CD4-positive, alpha-beta T cell (primary cell): ENCODE results near the gene ARID1B. TPM values are rescaled to one million over a fixed set of nuclear protein-coding genes. Genes with fewer than 3 reads are reported as not detected.

Experiments used
- ATAC-seq: fragments of 200-7000 bp; cut with Tn5 transposase; one replicate; pipeline ENCODE4 v1.10.0; 2022; ENCODE audit warnings: mild to moderate bottlenecking; ENCODE audit not compliant: poor library complexity
- CTCF ChIA-PET: fragments of 350-600 bp; sonication (Branson Sonifier 250); formaldehyde crosslinking; loops from one replicate; lab custom pipeline; 2021; ENCODE audit warnings: antibody characterized with exemption, inconsistent platforms; lab: Charles Lee
- POLR2A ChIA-PET: fragments of 350-600 bp; sonication (Branson Sonifier 250); formaldehyde crosslinking; loops from one replicate; lab custom pipeline; 2021; ENCODE audit warnings: antibody characterized with exemption, inconsistent platforms; lab: Charles Lee
- DNase-seq, 14 experiments: peaks; one replicate each; pipeline ENCODE4 v3.0.0-alpha.2; 2013 to 2020; ENCODE audit warnings: mixed read lengths in 2 of 14
- H3K27ac ChIP-seq, 2 donors: one replicate each; pipeline versions ENCODE4 v1.5.1 to v1.7.0; 2013; ENCODE audit warnings: low read length in 2 of 2, low read depth in 1 of 2, mild to moderate bottlenecking in 1 of 2
- H3K27me3 ChIP-seq, 2 experiments: 1 replicate in 1 of 2; 2 replicates in 1 of 2; pipeline versions ENCODE4 v1.6.1 to v1.7.0; 2013; ENCODE audit warnings: low read length in 2 of 2, control low read depth in 1 of 2, mild to moderate bottlenecking in 1 of 2, moderate library complexity in 1 of 2; ENCODE audit not compliant: insufficient read depth in 2 of 2, control insufficient read depth in 1 of 2
- H3K36me3 ChIP-seq: one replicate; pipeline ENCODE4 v1.6.1; 2013; ENCODE audit warnings: low read length, control low read depth; ENCODE audit not compliant: insufficient read depth
- H3K4me1 ChIP-seq: one replicate; pipeline ENCODE4 v1.6.1; 2013; ENCODE audit warnings: low read length, control low read depth; ENCODE audit not compliant: insufficient read depth
- H3K4me3 ChIP-seq: one replicate; pipeline ENCODE4 v1.5.1; 2013; ENCODE audit warnings: mild to moderate bottlenecking, low read length, moderate library complexity
- H3K9me3 ChIP-seq, 2 experiments: 1 replicate in 1 of 2; 2 replicates in 1 of 2; pipeline versions ENCODE4 v1.6.1 to v1.7.0; 2013; ENCODE audit warnings: low read length in 2 of 2, mild to moderate bottlenecking in 2 of 2, control low read depth in 1 of 2, moderate library complexity in 1 of 2; ENCODE audit not compliant: control insufficient read depth in 1 of 2, insufficient read depth in 1 of 2
- H3K27ac Mint-ChIP-seq: one replicate; pipeline ENCODE4 v1.8.0; 2020; ENCODE audit warnings: mixed read lengths
- H3K27me3 Mint-ChIP-seq: one replicate; pipeline ENCODE4 v1.8.0; 2021; ENCODE audit warnings: mixed read lengths
- H3K36me3 Mint-ChIP-seq: one replicate; pipeline ENCODE4 v1.8.0; 2021; ENCODE audit warnings: low read depth, mixed read lengths
- H3K4me1 Mint-ChIP-seq: one replicate; pipeline ENCODE4 v1.8.0; 2021; ENCODE audit warnings: low read depth, mixed read lengths
- H3K4me3 Mint-ChIP-seq: one replicate; pipeline ENCODE4 v1.8.0; 2020; ENCODE audit warnings: mild to moderate bottlenecking, mixed read lengths
- H3K9me3 Mint-ChIP-seq: one replicate; pipeline ENCODE4 v1.8.0; 2020; ENCODE audit warnings: mixed read lengths
- intact Hi-C, 2 experiments: fragments of 100-400 bp; cut with DNase I in 1 of 2; cut with micrococcal nuclease in 1 of 2; formaldehyde crosslinking; loops; one replicate each; pipeline versions ENCODE4 v1.15.1 to v1.9.0; 2023 to 2025; cut with DNase I, micrococcal nuclease
- total RNA-seq, 174 experiments: library from RNA in 2 of 174; stranded (reverse) in 2 of 174; gene quantifications; one replicate each; pipeline ENCODE4 v1.2.3 and lab custom pipeline; 2021 to 2026
- TF ChIP-seq, protein P1 (sequence below): fragments of 200-600 bp; IDR thresholded peaks from one replicate; pipeline ENCODE4 v1.8.0; 2022; ENCODE audit warnings: antibody characterized with exemption, mild to moderate bottlenecking

Gene ARID1B
- total RNA-seq, 2 experiments from 2014 or later = 120 to 125 TPM

DNA sequence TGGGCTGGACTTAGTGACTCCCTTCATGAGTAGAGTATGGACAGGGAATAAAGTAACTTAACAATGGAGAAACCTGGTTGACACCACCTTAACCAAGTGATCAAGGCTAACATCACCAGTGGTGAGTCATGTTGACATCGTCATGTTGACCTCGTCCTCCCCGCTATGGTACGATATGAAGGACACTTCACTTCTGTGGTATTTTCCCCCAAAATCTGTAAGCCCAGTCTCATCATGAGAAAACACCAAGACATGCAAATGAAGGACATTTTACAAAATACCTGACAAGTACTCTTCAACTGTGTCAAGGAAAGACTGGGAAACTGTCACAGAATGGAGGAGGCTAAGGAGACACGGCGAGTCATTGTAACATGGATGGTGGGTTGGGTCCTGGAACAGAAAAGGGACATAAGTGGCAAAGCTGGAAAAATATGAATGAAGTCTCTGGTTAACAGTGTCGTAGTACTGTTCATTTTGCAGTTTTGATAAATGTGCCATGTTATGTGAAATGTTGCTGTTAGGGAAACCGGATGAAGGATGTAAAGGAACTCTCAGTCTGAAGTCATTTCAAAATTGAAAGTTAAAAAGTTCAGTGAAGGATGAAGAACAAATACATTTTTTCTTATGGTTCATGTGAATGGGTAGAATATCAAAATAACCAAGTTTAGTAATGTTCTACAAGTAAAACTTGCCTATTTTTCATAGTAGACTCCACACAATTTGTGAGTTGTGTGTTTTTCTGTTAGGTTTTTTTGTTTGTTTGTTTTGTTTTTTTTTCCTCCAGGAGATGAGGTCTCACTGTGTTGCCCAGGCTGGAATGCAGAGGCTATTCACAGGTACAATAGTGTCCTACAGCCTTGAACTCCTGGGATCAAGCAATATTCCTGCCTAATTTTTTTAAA is 298.6 kb downstream of the ARID1B start:
- H3K4me1 Mint-ChIP-seq = peaks cover 72% of the 10 kb centered on the region
- H3K4me3 Mint-ChIP-seq = peak overlapping the region; percentile 53
- ChIA-PET POLR2A (no interaction called here), CTCF (no interaction called here)
- Histone ChIP-seq H3K4me3 (peak overlapping the region; percentile 8), H3K4me1 (peaks cover 5% of the 10 kb centered on the region), H3K27me3 (no peaks in the 10 kb centered on the region), H3K36me3 (no peaks in the 10 kb centered on the region), H3K9me3 (no peaks in the 10 kb centered on the region), H3K27ac (no peak overlapping the region)
- H3K9me3 Mint-ChIP-seq = no peaks in the 10 kb centered on the region
- no peaks in the 10 kb centered on the region for H3K27me3 Mint-ChIP-seq
- TF ChIP-seq, protein P1, sequence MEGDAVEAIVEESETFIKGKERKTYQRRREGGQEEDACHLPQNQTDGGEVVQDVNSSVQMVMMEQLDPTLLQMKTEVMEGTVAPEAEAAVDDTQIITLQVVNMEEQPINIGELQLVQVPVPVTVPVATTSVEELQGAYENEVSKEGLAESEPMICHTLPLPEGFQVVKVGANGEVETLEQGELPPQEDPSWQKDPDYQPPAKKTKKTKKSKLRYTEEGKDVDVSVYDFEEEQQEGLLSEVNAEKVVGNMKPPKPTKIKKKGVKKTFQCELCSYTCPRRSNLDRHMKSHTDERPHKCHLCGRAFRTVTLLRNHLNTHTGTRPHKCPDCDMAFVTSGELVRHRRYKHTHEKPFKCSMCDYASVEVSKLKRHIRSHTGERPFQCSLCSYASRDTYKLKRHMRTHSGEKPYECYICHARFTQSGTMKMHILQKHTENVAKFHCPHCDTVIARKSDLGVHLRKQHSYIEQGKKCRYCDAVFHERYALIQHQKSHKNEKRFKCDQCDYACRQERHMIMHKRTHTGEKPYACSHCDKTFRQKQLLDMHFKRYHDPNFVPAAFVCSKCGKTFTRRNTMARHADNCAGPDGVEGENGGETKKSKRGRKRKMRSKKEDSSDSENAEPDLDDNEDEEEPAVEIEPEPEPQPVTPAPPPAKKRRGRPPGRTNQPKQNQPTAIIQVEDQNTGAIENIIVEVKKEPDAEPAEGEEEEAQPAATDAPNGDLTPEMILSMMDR = no peak
- ATAC-seq (no peak), DNase-seq (peak in 1 of 14 experiments; percentile 28)
- intact Hi-C loops = no loop called here
- peaks cover 26% of the 10 kb centered on the region for H3K36me3 Mint-ChIP-seq
- H3K27ac Mint-ChIP-seq = peak overlapping the region; percentile 16

DNA sequence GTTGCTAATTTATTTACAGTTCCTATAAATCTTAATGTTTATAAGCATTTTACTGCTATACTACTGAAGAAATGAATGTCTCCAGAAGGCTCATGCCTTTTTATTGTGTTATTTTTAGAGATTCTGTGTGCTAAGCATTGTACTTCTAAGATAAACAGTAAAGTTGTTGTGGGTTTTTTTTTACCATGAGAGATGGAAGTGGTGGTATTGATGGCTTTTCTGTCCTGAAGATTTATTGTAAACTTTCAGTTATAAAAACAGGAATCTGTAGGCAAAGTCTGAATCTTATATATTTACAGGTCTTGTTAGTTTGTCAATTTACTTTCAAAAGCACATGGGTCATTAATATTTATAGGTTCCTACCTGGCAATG is 299.3 kb downstream of the ARID1B start:
- Mint-ChIP-seq H3K4me1 (peaks cover 77% of the 10 kb centered on the region), H3K36me3 (peaks cover 26% of the 10 kb centered on the region), H3K4me3 (no peak overlapping the region), H3K27ac (peak overlapping the region; percentile 16), H3K9me3 (no peaks in the 10 kb centered on the region), H3K27me3 (no peaks in the 10 kb centered on the region)
- TF ChIP-seq, protein P1 = no peak
- Histone ChIP-seq H3K4me3 (no peak overlapping the region), H3K9me3 (no peaks in the 10 kb centered on the region), H3K4me1 (peaks cover 5% of the 10 kb centered on the region), H3K36me3 (no peaks in the 10 kb centered on the region), H3K27ac (no peak overlapping the region), H3K27me3 (no peaks in the 10 kb centered on the region)
- intact Hi-C loops = no loop called here
- ChIA-PET CTCF (no interaction called here), POLR2A (no interaction called here)
- ATAC-seq (no peak), DNase-seq (no peak)

DNA sequence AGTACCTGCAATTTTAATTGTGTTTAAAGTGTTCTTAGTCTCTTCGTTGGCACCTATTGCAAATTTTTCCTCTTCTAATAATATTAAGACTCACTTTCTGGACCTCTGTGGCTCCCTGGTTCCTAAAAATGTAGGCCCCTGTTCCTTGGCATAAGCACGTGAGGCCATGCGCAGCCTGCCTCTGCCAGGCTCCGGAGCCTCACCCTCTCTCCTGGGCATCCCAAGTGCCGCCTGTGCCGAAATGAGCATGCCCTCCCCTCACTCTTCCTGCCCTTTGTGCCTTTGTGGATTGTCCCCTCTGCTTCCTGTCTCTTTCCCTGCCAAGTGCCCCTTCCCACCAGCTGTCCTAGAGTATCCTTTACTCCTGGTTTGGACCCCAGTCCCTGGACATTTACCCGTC is 300.1 kb downstream of the ARID1B start:
- intact Hi-C loops = no loop called here
- POLR2A ChIA-PET = no interaction called here

More for the DNA sequence above, 300.1 kb downstream of the ARID1B start:
- Mint-ChIP-seq H3K4me1 (peaks cover 77% of the 10 kb centered on the region), H3K27ac (no peak overlapping the region), H3K36me3 (peaks cover 26% of the 10 kb centered on the region), H3K4me3 (no peak overlapping the region), H3K9me3 (no peaks in the 10 kb centered on the region), H3K27me3 (no peaks in the 10 kb centered on the region)
- Histone ChIP-seq H3K4me1 (peaks cover 5% of the 10 kb centered on the region), H3K4me3 (no peak overlapping the region), H3K27me3 (no peaks in the 10 kb centered on the region), H3K27ac (no peak overlapping the region), H3K9me3 (no peaks in the 10 kb centered on the region), H3K36me3 (no peaks in the 10 kb centered on the region)
- TF ChIP-seq, protein P1 = no peak
- no peak for DNase-seq
- no peak for ATAC-seq
- CTCF ChIA-PET = interaction anchor here (1.4 kb wide), 1 partner anchor 9 kb away, joined by 5 read pairs; no protein-coding TSS in a partner anchor
